NB4 (cell line): ENCODE results near the gene SLC44A4.

Experiments
- DNase-seq: peaks from one replicate; pipeline ENCODE4 v3.0.0; 2010; ENCODE audit warnings: low read depth
- H3K4me3 ChIP-seq: one replicate; pipeline ENCODE4 v1.5.1; 2011; ENCODE audit warnings: mild to moderate bottlenecking, low read depth, low read length, moderate library complexity
- CTCF ChIP-seq: IDR thresholded peaks from one replicate; pipeline ENCODE4 v1.5.1; 2012; ENCODE audit warnings: low read depth, low read length
- MYC ChIP-seq: IDR thresholded peaks from 2 replicates; pipeline ENCODE4 v1.6.1; 2011; ENCODE audit warnings: low read depth, low read length
- POLR2A ChIP-seq: IDR thresholded peaks from 2 replicates; pipeline ENCODE4 v1.6.1; 2011; ENCODE audit warnings: mild to moderate bottlenecking; ENCODE audit not compliant: insufficient read length; ENCODE audit errors: extremely low read depth
- TF ChIP-seq, protein P1 (sequence below): IDR thresholded peaks from 2 replicates; pipeline ENCODE4 v1.6.1; 2011; ENCODE audit warnings: low read depth, low read length

Gene SLC44A4

DNA sequence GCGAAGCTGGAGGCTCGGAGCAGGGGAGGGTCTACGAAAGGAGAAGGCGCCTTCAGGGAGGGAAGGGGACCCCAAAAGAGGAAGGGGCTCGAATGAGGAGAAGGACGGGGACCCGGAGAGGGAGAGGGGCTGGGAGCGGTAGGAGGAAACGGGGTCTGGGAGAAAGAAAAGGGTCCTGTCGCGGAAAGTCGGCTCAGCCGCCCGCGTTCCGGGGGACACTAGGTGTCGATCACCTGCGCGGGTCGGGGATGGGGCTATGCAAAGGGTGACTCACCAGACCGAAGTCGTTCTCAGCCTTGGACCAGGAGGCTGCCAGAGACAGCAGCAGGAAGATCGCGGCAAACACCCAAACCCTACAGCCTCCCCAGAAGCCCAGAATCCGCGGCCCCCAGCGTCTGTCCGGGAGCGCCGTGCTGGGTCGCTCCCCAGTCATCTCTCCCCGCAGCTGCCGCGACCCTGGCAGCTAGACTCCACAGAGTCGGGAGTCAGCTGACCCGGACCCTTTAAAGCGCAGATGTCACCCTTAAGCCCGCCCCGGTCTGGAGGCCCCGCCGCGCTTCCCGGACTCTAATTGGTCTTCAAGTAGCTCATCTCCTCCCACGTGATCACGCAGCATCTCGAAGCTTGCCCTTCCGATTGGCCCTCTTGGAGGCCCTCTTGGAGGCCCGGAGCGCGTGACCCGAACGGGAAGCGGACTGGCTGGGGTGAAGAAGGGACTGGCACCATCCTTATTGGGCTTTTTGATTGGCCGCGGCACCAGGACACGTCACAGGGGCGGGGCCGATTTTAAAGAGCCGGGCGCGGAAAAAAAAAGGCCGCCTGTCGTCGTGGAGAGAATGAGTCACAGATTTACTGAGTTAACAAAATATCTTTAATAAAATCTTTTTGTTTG, 16.2 kb downstream of the SLC44A4 start, which contains the start of gene NEU1:
Gene NEU1 (minus strand): TSS at position 478 of the 892 bp plus-strand sequence. CDS start 45 bp downstream, at position 433.
- TF ChIP-seq CTCF (no peak), POLR2A (peak; percentile 78)
- TF ChIP-seq, protein P1, sequence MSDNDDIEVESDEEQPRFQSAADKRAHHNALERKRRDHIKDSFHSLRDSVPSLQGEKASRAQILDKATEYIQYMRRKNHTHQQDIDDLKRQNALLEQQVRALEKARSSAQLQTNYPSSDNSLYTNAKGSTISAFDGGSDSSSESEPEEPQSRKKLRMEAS = peak; percentile 97
- peak; percentile 100 for DNase-seq
- H3K4me3 ChIP-seq = peak within 1 kb of the TSS; percentile 85

DNA sequence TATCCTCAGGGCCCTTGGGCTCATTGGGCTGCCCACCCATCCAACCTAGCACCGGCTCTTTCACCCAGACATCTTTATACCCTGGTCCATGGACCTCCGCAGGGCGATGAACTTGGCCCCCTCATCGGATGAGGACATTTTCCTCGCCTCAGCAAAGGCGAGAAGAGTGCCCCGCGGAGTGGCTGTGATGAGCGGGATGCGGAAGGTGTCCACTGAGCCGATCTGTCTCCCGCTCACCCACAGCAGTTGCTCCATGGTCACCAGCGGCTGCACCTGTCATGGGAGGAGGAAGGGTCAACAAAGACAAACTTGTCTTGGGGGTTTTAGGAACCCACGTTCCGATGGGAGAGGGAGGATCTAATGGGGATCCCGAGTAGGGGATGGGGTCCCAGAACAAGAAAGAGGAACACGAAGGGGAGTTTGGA, 16.9 kb downstream of the SLC44A4 start:
- H3K4me3 ChIP-seq = peak overlapping the region; percentile 80
- TF ChIP-seq MYC (no peak), POLR2A (no peak), CTCF (no peak)
- TF ChIP-seq, protein P1 = no peak
- DNase-seq = no peak

- TF ChIP-seq CTCF (no peak), POLR2A (no peak), MYC (no peak)
- TF ChIP-seq, protein P1 = no peak
- DNase-seq = no peak
- no peak overlapping the region for H3K4me3 ChIP-seq
Measured at GRCh38 chr6:31861150-31861549, 17.6 kb downstream of the SLC44A4 start.

GRCh38 chr6:31860349-31860748, 18.4 kb downstream of the SLC44A4 start:
- DNase-seq = no peak

GRCh38 chr6:31859923-31860322, 18.9 kb downstream of the SLC44A4 start:
- TF ChIP-seq MYC (no peak), POLR2A (no peak), CTCF (no peak)
- TF ChIP-seq, protein P1 = no peak
- no peak overlapping the region for H3K4me3 ChIP-seq
- no peak for DNase-seq

More at GRCh38 chr6:31860349-31860748, 18.4 kb downstream of the SLC44A4 start:
- no peak for TF ChIP-seq MYC
- TF ChIP-seq, protein P1 = no peak
- TF ChIP-seq POLR2A = no peak
- TF ChIP-seq CTCF = no peak
- H3K4me3 ChIP-seq = no peak overlapping the region
